ENCODE measurements around the gene SPCS1.

GRCh38 chr3:52715714-52716305 lies 9.9 kb downstream of the SPCS1 start:
- no peak for TF ChIP-seq CTCF (tag by site-specific recombination; IDR thresholded peaks at IDR 0.05)
- no peak for TF ChIP-seq ZNF302 (tag by site-specific recombination; IDR thresholded peaks at IDR 0.05; ENCODE audit: low read depth)
- TF ChIP-seq ZFP69B (tag by site-specific recombination; IDR thresholded peaks at IDR 0.05), result no peak
- no peak for TF ChIP-seq TCF7L2 (IDR thresholded peaks at IDR 0.05; ENCODE audit: borderline replicate concordance, low read depth, low read length)
- no peak for TF ChIP-seq ZNF558 (tag by site-specific recombination; IDR thresholded peaks at IDR 0.05)

All from HEK293 (cell line).